T47D (cell line): ENCODE measurements around the gene HLF.

Experiments
- DNase-seq, 2 experiments: peaks; one replicate each; pipeline versions ENCODE4 v3.0.0 to v3.0.0-alpha.2; 2011 to 2012; ENCODE audit warnings: low read depth in 1 of 2, low spot score in 1 of 2
- JUND ChIP-seq: IDR thresholded peaks from 2 replicates; pipeline ENCODE4 v1.6.1; 2012; ENCODE audit warnings: low read depth
- in situ Hi-C: cut with HindIII; loops from 2 replicates; pipeline ENCODE4 v1.10.0; 2016; ENCODE audit warnings: low sequenced_read_pairs, low pct_unique_long_range_greater_than_20kb

The HLF gene

DNA sequence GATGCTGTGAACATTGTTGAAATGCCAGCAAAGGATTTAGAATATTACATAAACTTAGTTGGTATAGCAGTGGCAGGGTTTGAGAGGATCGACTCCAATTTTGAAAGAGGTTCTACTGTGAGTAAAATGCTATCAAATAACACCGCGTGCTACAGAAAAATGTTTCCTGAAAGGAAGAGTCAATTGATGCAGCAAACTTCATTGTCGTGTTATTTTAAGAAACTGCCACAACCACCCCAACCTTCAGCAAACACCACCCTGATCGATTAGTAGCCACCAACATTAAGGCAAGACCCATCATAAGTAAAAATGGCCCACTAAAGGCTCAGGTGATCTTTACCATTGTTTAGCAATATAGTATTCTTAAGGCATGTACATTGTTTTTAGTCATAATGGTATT, 27.3 kb downstream of the HLF start:
- DNase-seq = no peak
- in situ Hi-C loops = no loop called here
- TF ChIP-seq JUND = no peak

DNA sequence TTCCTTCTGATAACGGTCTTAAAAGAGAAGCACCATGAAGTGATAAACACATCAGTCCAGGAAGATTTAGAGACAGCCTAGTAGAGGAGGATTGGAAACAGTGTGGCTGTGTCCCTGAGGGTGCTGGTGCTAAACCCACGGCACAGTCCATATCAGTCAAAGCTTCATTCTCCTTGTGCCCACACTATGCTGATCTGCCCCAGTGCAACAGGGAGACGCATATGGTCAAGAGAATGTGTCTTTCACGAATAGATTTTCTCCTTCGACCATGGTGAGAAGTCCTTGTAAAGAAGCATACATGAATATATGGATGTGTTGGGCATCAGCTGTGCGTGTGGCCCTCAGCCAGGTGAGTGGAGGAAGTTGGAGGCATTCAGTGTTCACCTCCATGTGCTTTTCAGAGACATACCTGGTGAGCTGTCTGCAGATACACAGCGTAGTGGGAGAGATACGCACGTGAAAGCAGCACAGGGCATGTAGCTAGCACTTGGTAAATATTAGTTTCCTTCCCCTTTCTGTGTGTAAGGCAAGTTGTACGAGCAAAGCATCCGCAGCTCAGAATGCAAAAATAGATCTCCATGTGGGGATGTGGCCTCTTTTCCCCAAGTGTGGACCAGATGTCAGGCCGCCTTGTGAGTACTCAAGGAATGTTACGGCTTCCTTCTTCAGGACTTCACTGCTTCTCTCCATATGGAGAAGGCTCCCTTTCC, 29.4 kb downstream of the HLF start:
- in situ Hi-C loops = no loop called here
- TF ChIP-seq JUND = no peak
- no peak for DNase-seq

DNA sequence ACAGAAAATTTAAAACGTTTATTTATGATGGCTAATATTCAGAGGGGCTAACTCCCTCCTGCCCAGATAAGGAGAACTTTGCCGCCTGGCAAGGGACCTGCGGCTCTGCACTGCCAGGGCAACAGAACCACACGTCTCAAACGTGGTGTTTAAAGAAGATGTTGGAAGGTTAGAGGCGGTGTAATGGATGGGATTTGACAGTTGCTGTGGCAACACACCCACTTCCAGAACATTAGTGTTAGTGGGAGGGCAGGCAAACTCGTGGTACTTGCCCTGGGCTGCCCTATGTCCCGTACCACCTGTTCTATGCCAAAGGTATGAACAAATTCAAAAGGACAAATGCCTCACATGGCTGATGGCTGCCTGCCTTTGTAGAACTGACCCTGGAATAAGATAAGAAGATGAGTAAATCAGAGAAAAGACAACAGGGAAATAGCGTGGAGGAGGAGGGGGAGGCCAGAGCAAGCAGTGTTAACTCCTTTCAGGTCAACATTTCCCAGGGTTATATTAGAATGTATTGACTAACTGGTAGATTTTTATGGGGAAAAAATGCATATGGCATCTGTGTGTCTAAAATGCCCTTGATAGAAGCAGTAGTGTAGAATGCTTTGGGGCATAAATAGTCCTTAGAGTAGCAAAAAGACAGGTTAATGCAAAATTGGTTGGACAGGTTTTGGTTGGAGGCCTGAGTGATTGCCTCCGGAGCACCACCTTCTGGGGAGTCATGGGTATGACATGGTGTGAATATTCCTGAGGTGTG, 30.8 kb downstream of the HLF start:
- TF ChIP-seq JUND = no peak
- in situ Hi-C loops = no loop called here
- DNase-seq = peak; percentile 80 to 84

DNA sequence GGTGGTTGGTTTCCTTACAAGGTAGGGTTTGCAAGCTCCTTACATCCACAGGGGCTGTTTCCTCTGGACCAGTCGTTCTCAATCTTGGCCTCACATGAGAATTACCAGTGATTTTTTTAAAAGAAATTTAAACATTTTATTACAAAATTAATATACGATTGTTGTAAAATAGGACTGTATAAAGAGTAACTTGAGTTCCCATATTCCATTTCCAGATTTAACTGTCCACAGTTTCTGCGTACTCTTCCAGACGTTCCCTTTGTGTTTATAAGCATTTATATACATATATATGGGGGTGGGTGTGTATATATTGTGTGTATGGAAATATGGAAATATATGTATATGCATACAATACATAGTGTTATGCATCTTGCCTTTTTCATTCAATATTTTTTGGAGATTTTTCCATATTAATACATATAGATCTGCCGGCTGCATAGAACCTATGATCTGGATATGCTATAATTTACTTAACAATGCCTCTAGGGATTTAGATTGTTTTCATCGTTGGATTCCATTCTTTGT, 31.5 kb downstream of the HLF start:
- no peak for TF ChIP-seq JUND
- in situ Hi-C loops = no loop called here
- no peak for DNase-seq

DNA sequence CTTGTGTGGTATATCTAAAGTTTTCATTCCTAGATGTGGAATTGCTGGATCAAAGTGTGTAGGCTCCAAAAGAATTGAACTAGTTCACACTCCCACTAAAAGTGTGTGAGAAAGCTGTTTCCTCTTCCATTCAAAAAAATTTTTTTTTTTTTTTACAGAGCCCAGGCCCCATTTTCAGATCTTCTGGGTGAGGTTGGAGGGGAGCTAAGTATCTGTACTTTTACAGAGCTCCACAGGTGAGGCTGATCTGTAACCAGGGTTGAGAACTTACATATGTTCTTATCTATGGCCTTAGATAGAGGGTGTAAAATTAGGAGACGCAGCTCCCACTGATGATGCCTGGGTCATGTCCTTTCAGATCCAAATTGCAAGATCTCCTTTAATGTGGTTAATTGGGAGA, 31.9 kb downstream of the HLF start:
- no peak for DNase-seq
- no peak for TF ChIP-seq JUND
- in situ Hi-C loops = no loop called here

DNA sequence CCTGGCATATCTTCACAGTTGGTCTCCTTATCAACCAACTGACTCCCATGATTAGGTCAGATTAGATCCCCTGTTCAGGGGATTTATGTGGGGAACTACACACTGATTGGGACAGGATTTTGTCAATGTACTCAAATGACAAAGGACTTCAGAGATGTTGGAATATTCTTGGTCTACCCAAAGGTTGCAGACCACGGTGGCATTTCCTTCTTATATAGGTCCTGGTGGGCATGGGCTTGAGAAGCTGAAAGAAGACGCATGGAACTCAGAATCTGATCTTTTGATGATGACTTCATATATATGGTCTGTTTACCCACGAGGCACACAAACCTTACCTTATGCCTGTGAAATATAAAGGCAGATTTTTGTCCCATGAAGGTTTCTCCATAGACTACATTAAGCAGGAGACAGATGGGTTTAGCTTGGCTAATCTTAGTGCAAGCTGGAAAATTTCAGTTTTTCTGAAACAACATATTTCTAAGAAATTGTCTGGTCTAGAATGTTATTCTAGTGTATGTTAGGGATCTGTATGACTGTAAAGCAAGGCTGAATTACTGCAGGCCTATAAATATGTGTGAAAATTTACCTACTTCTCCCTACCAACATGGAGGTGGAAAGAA, 33.5 kb downstream of the HLF start:
- in situ Hi-C loops = no loop called here
- TF ChIP-seq JUND = no peak
- DNase-seq = no peak

DNA sequence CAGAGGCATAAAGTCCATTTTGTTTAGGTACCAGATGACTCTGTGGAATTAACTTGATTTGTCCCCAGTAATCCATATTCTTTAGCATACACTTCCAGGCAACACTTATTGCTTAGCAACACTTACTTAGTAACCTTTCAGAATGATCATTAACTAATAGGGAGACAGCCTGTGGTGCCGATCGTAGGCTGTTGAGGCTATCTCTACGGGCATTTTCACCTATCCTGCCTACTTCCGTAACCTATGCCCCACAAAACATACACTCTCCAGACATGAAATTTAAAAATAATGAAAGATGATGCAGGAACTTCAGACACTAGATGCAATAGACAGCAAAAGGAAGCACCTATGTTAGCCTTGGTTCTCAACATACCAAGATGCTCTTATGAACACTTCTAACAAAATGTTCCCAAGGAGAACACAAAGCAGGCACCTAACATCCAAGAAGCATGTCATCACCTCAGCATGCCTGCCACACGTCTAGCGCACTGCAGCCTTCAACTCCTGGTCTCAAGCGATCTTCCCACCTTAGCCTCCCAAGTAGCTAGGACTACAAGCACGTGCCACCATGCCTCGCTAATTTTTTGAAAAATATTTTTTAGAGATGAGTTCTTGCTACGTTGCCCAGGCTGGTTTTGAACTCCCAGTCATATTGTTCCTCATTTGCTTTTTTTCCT, 34.5 kb downstream of the HLF start:
- in situ Hi-C loops = no loop called here
- TF ChIP-seq JUND = no peak
- no peak for DNase-seq

DNA sequence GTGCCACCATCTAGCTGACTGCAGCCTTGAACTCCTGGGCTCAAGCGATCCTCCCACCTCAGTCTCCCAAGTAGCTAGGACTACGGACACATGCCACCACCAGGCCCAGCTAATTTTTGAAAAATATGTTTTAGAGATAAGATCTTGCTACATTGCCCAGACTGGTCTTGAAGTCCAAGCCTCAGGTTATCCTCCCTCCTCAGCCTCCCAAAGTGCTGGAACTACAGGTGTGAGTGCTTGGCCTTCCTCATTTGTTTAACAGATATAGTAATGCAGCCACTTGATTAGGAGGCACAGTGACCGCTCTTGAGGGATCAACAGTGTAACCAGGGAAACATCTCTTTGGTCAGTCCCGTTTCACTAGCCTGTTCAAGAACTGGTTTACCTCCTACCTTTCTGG, 35.1 kb downstream of the HLF start:
- TF ChIP-seq JUND = no peak
- in situ Hi-C loops = no loop called here
- no peak for DNase-seq

DNA sequence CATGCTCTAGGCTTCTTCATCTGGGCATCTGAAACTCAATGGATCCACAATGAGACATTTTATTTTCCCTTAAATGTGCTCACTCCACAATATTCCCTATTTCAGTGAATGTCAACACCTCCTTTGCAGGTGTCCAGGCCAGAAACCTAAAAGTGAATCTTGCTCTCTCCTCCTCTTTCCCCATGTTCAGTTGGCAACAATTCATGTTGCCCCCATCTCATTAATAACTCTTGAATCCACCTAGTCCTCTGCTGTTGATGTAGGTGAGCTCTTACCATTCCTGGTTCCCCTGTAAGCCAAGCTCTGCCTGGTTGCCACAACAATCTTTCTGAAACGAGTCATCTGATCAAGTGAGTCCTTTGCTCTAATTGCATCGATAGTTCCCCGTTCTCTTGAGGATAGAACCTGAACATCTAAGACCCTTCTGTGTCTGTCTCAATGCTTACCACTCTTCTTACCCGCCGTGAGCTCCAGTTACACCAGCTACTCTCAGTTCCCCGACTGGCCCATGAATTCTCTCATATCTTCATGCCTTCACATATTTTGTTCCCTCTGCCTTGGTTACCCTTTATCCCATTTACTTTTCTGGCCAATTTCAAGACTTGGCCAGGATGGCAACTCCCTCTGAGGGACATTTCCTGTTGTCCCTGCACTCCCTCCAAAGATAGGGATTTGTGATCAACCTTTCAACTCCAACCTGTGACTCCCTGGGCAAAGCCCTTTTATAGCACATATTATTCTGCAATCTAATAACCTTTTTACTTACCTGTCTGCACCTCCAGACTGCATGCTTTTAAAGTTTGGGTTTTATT, 35.9 kb downstream of the HLF start:
- DNase-seq = no peak
- in situ Hi-C loops = no loop called here
- no peak for TF ChIP-seq JUND

DNA sequence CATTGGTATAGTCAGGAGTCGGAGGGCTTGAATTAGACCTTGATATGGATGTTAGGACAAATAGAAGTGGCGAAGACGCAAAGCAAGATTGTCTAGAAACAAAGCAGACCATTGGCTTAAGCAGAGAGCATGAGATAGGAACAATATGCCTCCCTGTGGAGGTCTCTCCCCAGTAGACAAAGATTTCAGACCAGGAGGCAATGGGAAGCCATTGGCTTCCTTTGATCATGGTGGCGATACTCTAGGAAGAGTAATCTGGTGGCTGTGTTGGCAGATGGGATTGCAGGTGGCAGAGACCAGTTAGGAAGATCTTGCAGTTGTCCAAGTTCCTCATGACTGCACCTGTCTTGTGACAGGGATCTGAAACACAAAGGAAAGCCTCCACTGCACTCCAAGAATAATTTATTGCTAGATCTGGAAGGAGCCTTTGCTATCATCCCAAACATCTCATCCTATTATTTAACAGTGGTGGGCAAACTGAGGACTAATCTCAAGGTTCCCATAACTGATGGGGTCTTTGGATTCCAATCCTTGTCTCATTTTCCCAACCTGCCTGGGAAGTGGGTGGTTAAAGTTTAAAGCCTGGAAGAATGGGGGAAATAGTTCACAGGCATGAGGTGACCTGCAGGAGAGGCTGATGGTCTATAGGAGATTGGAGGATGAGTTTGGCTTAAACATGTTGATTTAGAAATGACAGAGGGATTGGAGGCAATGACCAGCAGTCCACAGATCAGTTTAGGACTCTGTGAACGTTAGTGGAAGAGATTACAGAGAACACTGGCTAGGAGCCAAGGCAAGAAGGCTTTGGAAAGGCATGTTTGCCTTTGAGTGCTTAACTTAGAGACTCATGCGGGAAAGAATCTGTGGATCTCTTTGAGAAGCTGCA, 37.0 kb downstream of the HLF start:
- TF ChIP-seq JUND = no peak
- no peak for DNase-seq
- in situ Hi-C loops = no loop called here

DNA sequence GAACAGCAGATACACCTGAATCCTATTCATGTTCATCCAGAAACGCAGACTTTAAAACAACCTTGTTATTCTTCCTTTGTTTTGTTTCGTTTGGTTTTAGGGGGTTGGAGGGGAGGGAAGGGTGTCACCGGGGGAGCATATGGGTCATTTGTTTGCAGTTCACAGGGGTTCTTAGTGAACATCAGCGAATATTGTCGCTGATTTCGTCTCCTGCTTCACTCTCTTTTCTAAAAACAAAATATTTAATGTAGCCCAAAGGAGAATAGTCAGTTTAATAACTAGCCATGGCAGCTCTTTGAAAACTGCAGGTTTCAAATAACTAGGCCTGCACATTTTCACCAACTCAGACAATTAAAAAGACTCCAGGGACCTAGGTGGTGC, 37.6 kb downstream of the HLF start:
- no peak for DNase-seq
- in situ Hi-C loops = no loop called here
- TF ChIP-seq JUND = no peak
